Neuronal stem cell (in vitro differentiated cells): ENCODE data around the gene LRPAP1.
A peak's percentile ranks its signal among the peaks of the same experiment; 100 is the strongest.

Experiments
- DNase-seq: peaks from one replicate; pipeline ENCODE4 v3.0.0-alpha.2; 2013; ENCODE audit warnings: low spot score
- H2AFZ ChIP-seq: one replicate; pipeline ENCODE4 v1.6.1; 2013; ENCODE audit warnings: mild to moderate bottlenecking, low read length, inconsistent platforms
- H2AK5ac ChIP-seq: 2 replicates; pipeline ENCODE4 v1.6.1; 2013; ENCODE audit warnings: low read depth, mild to moderate bottlenecking, inconsistent platforms, low read length, moderate library complexity, mixed read lengths
- H2BK120ac ChIP-seq: 2 replicates; pipeline ENCODE4 v1.6.1; 2013; ENCODE audit warnings: low read depth, mild to moderate bottlenecking, inconsistent platforms, low read length, moderate library complexity, mixed read lengths
- H2BK12ac ChIP-seq: one replicate; pipeline ENCODE4 v1.6.1; 2013; ENCODE audit warnings: low read length, inconsistent platforms
- H2BK15ac ChIP-seq: 2 replicates; pipeline ENCODE4 v1.6.1; 2013; ENCODE audit warnings: mild to moderate bottlenecking, low read length, inconsistent platforms, mixed read lengths
- H2BK5ac ChIP-seq: one replicate; pipeline ENCODE4 v1.6.1; 2013; ENCODE audit warnings: inconsistent platforms, mild to moderate bottlenecking, low read length, moderate library complexity
- H3K14ac ChIP-seq: one replicate; pipeline ENCODE4 v1.6.1; 2013; ENCODE audit warnings: low read length, inconsistent platforms
- H3K18ac ChIP-seq: 2 replicates; pipeline ENCODE4 v1.6.1; 2013; ENCODE audit warnings: low read length, inconsistent platforms
- H3K23ac ChIP-seq: 2 replicates; pipeline ENCODE4 v1.6.1; 2013; ENCODE audit warnings: low read depth, mild to moderate bottlenecking, mixed read lengths, low read length, inconsistent platforms; ENCODE audit not compliant: poor library complexity
- H3K27ac ChIP-seq: replicated peaks from 3 replicates; pipeline ENCODE4 v1.5.1; 2013; ENCODE audit warnings: low read length, inconsistent platforms
- H3K27me3 ChIP-seq, 3 experiments: 2 replicates each; pipeline ENCODE4 v1.6.1; 2013; ENCODE audit warnings: low read length in 3 of 3, mild to moderate bottlenecking in 2 of 3, inconsistent platforms in 1 of 3, low read depth in 1 of 3, mixed read lengths in 1 of 3, moderate library complexity in 1 of 3; ENCODE audit not compliant: control insufficient read depth in 3 of 3, insufficient read depth in 3 of 3
- H3K36me3 ChIP-seq, 2 donors: replicated peaks in 1 of 2; 2 replicates each; pipeline ENCODE4 v1.6.1; 2013; ENCODE audit warnings: low read length in 2 of 2; ENCODE audit not compliant: control insufficient read depth in 2 of 2, insufficient read depth in 2 of 2
- H3K4ac ChIP-seq: 2 replicates; pipeline ENCODE4 v1.6.1; 2013; ENCODE audit warnings: inconsistent platforms, mild to moderate bottlenecking, low read length, moderate library complexity
- H3K4me1 ChIP-seq, 2 donors: 1 replicate in 1 of 2; 2 replicates in 1 of 2; pipeline ENCODE4 v1.6.1; 2013; ENCODE audit warnings: low read length in 2 of 2, low read depth in 1 of 2; ENCODE audit not compliant: control insufficient read depth in 2 of 2, insufficient read depth in 1 of 2
- H3K4me2 ChIP-seq: one replicate; pipeline ENCODE4 v1.6.1; 2013; ENCODE audit warnings: mild to moderate bottlenecking, low read length, inconsistent platforms; ENCODE audit not compliant: insufficient read depth, poor library complexity, severe bottlenecking
- H3K4me3 ChIP-seq, 2 donors: 2 replicates each; pipeline ENCODE4 v1.5.1; 2013; ENCODE audit warnings: low read length in 2 of 2, mild to moderate bottlenecking in 2 of 2, inconsistent platforms in 1 of 2, moderate library complexity in 1 of 2
- H3K79me1 ChIP-seq: one replicate; pipeline ENCODE4 v1.6.1; 2013; ENCODE audit warnings: low read depth, mild to moderate bottlenecking, inconsistent platforms, low read length, moderate library complexity
- H3K9ac ChIP-seq: one replicate; pipeline ENCODE4 v1.6.1; 2013; ENCODE audit warnings: mild to moderate bottlenecking, low read depth, low read length, inconsistent platforms; ENCODE audit not compliant: poor library complexity
- H3K9me3 ChIP-seq, 2 donors: replicated peaks in 1 of 2; 2 replicates each; pipeline versions ENCODE3 to v1.6.1; 2013; ENCODE audit warnings: low read length in 2 of 2, mild to moderate bottlenecking in 2 of 2, inconsistent platforms in 1 of 2, low read depth in 1 of 2, mixed read lengths in 1 of 2, moderate library complexity in 1 of 2; ENCODE audit not compliant: control insufficient read depth in 2 of 2, insufficient read depth in 1 of 2
- H4K8ac ChIP-seq: one replicate; pipeline ENCODE4 v1.6.1; 2013; ENCODE audit warnings: low read depth, mild to moderate bottlenecking, inconsistent platforms, low read length, moderate library complexity
- H4K91ac ChIP-seq: one replicate; pipeline ENCODE4 v1.6.1; 2013; ENCODE audit warnings: low read length, low read depth, mild to moderate bottlenecking, inconsistent platforms; ENCODE audit not compliant: poor library complexity
- WGBS, 2 donors: extraction: QIAGEN DNeasy Blood & Tissue Kit; methylation state at CpG; one replicate each; pipeline ENCODE4 v1.1.7; 2013; ENCODE audit warnings: missing lambda C conversion rate in 2 of 2, mixed read lengths in 1 of 2; ENCODE audit not compliant: insufficient read length in 2 of 2, insufficient replicate concordance in 1 of 2; ENCODE audit errors: extremely low coverage in 2 of 2; 5-methylcytosine and 5-hydroxymethylcytosine counted together

Gene LRPAP1

DNA sequence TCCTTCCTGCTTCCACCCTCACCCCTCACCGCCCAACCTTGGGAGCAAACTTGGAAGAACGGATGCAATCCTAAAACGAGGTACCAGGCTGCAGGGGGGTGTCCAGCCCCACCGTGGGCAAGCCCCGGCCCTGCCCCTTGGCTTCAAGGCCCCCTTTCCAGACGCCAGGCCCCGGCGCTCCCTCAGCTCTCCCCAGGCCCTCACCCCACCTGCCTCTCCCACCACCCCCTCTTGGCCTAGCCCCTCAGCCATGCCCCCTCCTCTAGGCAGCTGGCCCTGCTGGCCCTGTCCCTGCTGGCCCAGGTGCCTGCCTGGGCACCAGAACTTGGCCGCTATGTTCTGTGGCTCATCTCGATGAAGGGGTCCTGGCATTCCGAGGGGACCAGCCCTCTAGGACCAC lies 33.8 kb downstream of the LRPAP1 start:
- peak overlapping the region; percentile 64 for H3K18ac ChIP-seq

DNA sequence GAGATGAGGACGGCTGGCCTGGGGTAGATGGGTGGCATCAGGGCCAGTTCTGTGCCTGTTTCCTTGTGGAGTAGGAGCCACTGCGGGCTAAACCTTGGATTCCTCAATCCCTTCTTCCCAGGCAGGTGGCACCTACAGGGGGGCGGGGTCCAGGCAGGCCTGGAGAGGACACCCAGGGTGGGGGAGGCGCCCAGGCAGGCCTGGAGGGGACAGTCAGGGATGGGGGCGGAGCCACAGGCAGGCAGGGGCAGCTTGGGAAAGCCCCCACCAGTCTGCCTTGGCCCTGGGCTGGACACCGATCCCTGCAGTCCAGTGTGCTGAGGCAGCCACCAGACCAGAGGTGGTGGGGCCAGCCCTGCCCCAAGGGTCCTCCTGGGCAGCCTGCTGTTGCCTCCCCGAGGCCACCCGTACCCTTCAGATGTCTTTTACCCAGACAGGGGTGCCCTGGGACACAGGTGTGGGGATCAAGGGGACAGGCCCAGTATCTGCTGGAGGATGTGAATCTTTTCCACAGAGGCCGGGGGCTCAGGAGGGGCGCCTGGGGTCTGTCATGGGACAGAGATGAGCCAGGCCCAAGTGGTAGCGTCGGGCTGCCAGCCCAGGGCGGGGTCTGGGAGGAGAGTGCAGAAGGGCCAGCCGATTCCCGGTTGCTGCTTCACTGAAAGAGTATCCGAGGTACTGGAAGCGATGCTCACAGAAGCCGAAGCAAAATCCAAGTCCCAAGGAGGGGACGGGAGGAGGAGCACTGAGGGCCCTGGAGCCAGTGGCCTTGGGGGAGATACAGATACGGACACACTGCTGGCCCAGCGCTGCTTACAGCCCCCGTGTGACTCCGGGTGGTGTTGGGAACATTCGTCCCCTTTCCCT lies 34.5 kb downstream of the LRPAP1 start:
- Histone ChIP-seq H3K9ac (peak overlapping the region; percentile 12), H2BK5ac (no peak overlapping the region), H3K18ac (peak overlapping the region; percentile 64), H3K4ac (no peak overlapping the region), H2AK5ac (peak overlapping the region; percentile 63), H3K4me3 (no peak overlapping the region), H3K27me3 (no peaks in the 10 kb centered on the region), H4K8ac (no peak overlapping the region), H3K9me3 (no peaks in the 10 kb centered on the region), H3K23ac (peak overlapping the region; percentile 55), H2AFZ (no peak overlapping the region), H3K27ac (no peak overlapping the region), H3K36me3 (peaks cover 5 to 14% of the 10 kb centered on the region in 2 donors), H2BK15ac (no peak overlapping the region), H3K4me1 (peaks cover 17 to 18% of the 10 kb centered on the region in 2 donors), H3K79me1 (peaks cover 7% of the 10 kb centered on the region), H3K14ac (peak overlapping the region; percentile 56), H3K4me2 (no peak overlapping the region), H2BK120ac (no peak overlapping the region), H2BK12ac (no peak overlapping the region), H4K91ac (no peak overlapping the region)
- no CpG with 5 or more reads among the region's 24 CpGs for WGBS, 2 donors
- no peak for DNase-seq

More for the DNA sequence above, 33.8 kb downstream of the LRPAP1 start:
- H2BK120ac ChIP-seq: no peak overlapping the region
- H3K23ac ChIP-seq: no peak overlapping the region
- DNase-seq: no peak
- H2AFZ ChIP-seq: no peak overlapping the region
- peak overlapping the region; percentile 56 for H3K14ac ChIP-seq
- no peak overlapping the region for H3K4ac ChIP-seq
- H3K4me2 ChIP-seq: no peak overlapping the region
- no peak overlapping the region for H2BK15ac ChIP-seq
- H3K4me3 ChIP-seq: no peak overlapping the region
- no peaks in the 10 kb centered on the region for H3K9me3 ChIP-seq
- peaks cover 14 to 17% of the 10 kb centered on the region in 2 donors for H3K4me1 ChIP-seq
- peaks cover 8 to 19% of the 10 kb centered on the region in 2 donors for H3K36me3 ChIP-seq
- H3K79me1 ChIP-seq: peaks cover 12% of the 10 kb centered on the region
- no peak overlapping the region for H3K27ac ChIP-seq
- no peak overlapping the region for H2BK12ac ChIP-seq
- no peak overlapping the region for H4K91ac ChIP-seq
- H3K27me3 ChIP-seq: no peaks in the 10 kb centered on the region
- no peak overlapping the region for H4K8ac ChIP-seq
- H2AK5ac ChIP-seq: peak overlapping the region; percentile 35
- no peak overlapping the region for H2BK5ac ChIP-seq
- no CpG with 5 or more reads among the region's 11 CpGs for WGBS, 2 donors
- H3K9ac ChIP-seq: peak overlapping the region; percentile 12

- H3K27ac ChIP-seq: no peak overlapping the region
- H3K18ac ChIP-seq: peak overlapping the region; percentile 64
- no peak overlapping the region for H2AFZ ChIP-seq
Measured at GRCh38 chr4:3497095-3497494, 35.1 kb downstream of the LRPAP1 start.

DNA sequence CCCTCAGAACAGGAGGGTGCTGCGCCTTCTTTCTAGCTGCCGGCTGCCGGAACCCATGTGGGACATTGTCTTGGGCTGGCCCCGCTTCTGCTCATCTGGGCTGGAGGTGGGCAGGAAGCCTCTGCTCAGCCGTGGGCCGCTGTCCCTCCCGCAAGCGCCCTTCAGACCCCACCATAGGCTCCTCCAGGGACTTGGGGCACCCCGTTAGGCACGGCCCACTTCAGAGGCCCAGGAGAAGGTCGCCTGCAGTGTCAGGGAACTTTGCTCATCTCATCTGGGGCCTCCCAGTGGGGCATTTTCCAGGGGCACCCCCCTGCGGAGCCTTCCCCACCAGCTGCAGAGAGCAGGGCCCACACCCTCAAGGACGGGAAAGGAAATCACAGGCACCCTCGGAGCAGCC lies 36.2 kb downstream of the LRPAP1 start:
- Histone ChIP-seq H3K4me2 (no peak overlapping the region), H3K4me3 (no peak overlapping the region), H3K79me1 (peaks cover 7% of the 10 kb centered on the region), H2AK5ac (peak overlapping the region; percentile 96), H3K27ac (no peak overlapping the region), H3K36me3 (peaks cover 2% of the 10 kb centered on the region in 2 donors), H3K27me3 (peaks cover 0 to 10% (median 0%) of the 10 kb centered on the region in 3 experiments), H2AFZ (no peak overlapping the region), H4K91ac (no peak overlapping the region), H2BK120ac (no peak overlapping the region), H4K8ac (no peak overlapping the region), H3K14ac (no peak overlapping the region), H3K23ac (peak overlapping the region; percentile 65), H3K4me1 (peaks cover 21 to 26% of the 10 kb centered on the region in 2 donors), H2BK5ac (peak overlapping the region; percentile 53), H3K4ac (no peak overlapping the region), H3K9ac (no peak overlapping the region), H3K9me3 (no peaks in the 10 kb centered on the region), H2BK15ac (no peak overlapping the region), H2BK12ac (no peak overlapping the region), H3K18ac (peak overlapping the region; percentile 48)
- WGBS, 2 donors: no CpG with 5 or more reads among the region's 14 CpGs
- no peak for DNase-seq

More at GRCh38 chr4:3497095-3497494, 35.1 kb downstream of the LRPAP1 start:
- Histone ChIP-seq H3K9ac (no peak overlapping the region), H3K23ac (peak overlapping the region; percentile 55), H3K14ac (peak overlapping the region; percentile 38), H3K27me3 (peaks cover 0 to 1% (median 0%) of the 10 kb centered on the region in 3 experiments), H3K4me1 (peaks cover 19 to 22% of the 10 kb centered on the region in 2 donors), H2BK5ac (no peak overlapping the region), H3K4me3 (no peak overlapping the region), H3K4me2 (no peak overlapping the region), H3K9me3 (no peaks in the 10 kb centered on the region), H3K36me3 (peaks cover 2 to 8% of the 10 kb centered on the region in 2 donors), H3K79me1 (peaks cover 7% of the 10 kb centered on the region), H3K4ac (no peak overlapping the region), H2BK15ac (no peak overlapping the region), H2BK12ac (no peak overlapping the region), H4K8ac (no peak overlapping the region), H2BK120ac (no peak overlapping the region), H2AK5ac (peak overlapping the region; percentile 63), H4K91ac (no peak overlapping the region)
- no peak for DNase-seq
- WGBS, 2 donors: no CpG with 5 or more reads among the region's 6 CpGs
